Naive thymus-derived CD4-positive, alpha-beta T cell (primary cell): Measurements from ENCODE around the gene KDM4C. TPM values are rescaled to one million over a fixed set of nuclear protein-coding genes. Genes with fewer than 3 reads are reported as not detected.

Experiments used
- ATAC-seq: fragments of 150-1000 bp; cut with Tn5 transposase; 2 replicates; pipeline ENCODE4 v1.10.0; 2021; ENCODE audit warnings: mild to moderate bottlenecking, moderate library complexity
- CTCF ChIA-PET: fragments of 350-600 bp; sonication (Branson Sonifier 250); formaldehyde crosslinking; loops from one replicate; lab custom pipeline; 2021; ENCODE audit warnings: antibody characterized with exemption; lab: Charles Lee
- POLR2A ChIA-PET: fragments of 350-600 bp; sonication (Branson Sonifier 250); formaldehyde crosslinking; loops from one replicate; lab custom pipeline; 2021; ENCODE audit warnings: antibody characterized with exemption, inconsistent platforms; lab: Charles Lee
- DNase-seq, 9 donors: peaks; one replicate each; pipeline versions ENCODE4 v3.0.0 to v3.0.0-alpha.2; 2020 to 2022; ENCODE audit warnings: mixed read lengths in 1 of 9
- H3K27ac ChIP-seq: one replicate; pipeline ENCODE4 v1.7.0; 2013; ENCODE audit warnings: mild to moderate bottlenecking, low read depth, low read length, moderate library complexity
- H3K27me3 ChIP-seq, 2 donors: one replicate each; pipeline ENCODE4 v1.7.0; 2013; ENCODE audit warnings: low read length in 2 of 2, mild to moderate bottlenecking in 2 of 2, moderate library complexity in 2 of 2; ENCODE audit not compliant: control insufficient read depth in 2 of 2, insufficient read depth in 2 of 2
- H3K36me3 ChIP-seq, 3 experiments: 1 replicate in 2 of 3; 2 replicates in 1 of 3; pipeline ENCODE4 v1.7.0; 2013; ENCODE audit warnings: low read length in 3 of 3, mild to moderate bottlenecking in 3 of 3, moderate library complexity in 1 of 3; ENCODE audit not compliant: insufficient read depth in 3 of 3, control insufficient read depth in 2 of 3
- H3K4me1 ChIP-seq, 2 donors: one replicate each; pipeline ENCODE4 v1.7.0; 2013; ENCODE audit warnings: low read length in 2 of 2, mild to moderate bottlenecking in 2 of 2, moderate library complexity in 1 of 2; ENCODE audit not compliant: control insufficient read depth in 2 of 2, insufficient read depth in 2 of 2
- H3K4me3 ChIP-seq: 2 replicates; pipeline ENCODE4 v1.7.0; 2013; ENCODE audit warnings: mild to moderate bottlenecking, low read length
- H3K9me3 ChIP-seq, 3 experiments: 1 replicate in 2 of 3; 2 replicates in 1 of 3; pipeline ENCODE4 v1.7.0; 2013; ENCODE audit warnings: low read length in 3 of 3; ENCODE audit not compliant: control insufficient read depth in 2 of 3
- H3K27ac Mint-ChIP-seq, 9 donors: one replicate each; pipeline ENCODE4 v1.8.0; 2020 to 2022; ENCODE audit warnings: mixed read lengths in 9 of 9, mild to moderate bottlenecking in 8 of 9, moderate library complexity in 5 of 9, inconsistent platforms in 2 of 9
- H3K27me3 Mint-ChIP-seq, 5 donors: one replicate each; pipeline ENCODE4 v1.8.0; 2021 to 2022; ENCODE audit warnings: mixed read lengths in 5 of 5, mild to moderate bottlenecking in 1 of 5
- H3K36me3 Mint-ChIP-seq, 5 donors: one replicate each; pipeline ENCODE4 v1.8.0; 2020 to 2022; ENCODE audit warnings: mixed read lengths in 5 of 5, mild to moderate bottlenecking in 3 of 5, inconsistent platforms in 1 of 5
- H3K4me1 Mint-ChIP-seq, 7 donors: one replicate each; pipeline ENCODE4 v1.8.0; 2020 to 2022; ENCODE audit warnings: mixed read lengths in 7 of 7, mild to moderate bottlenecking in 3 of 7, inconsistent platforms in 1 of 7
- H3K4me3 Mint-ChIP-seq, 10 donors: one replicate each; pipeline ENCODE4 v1.8.0; 2020 to 2022; ENCODE audit warnings: mild to moderate bottlenecking in 10 of 10, mixed read lengths in 10 of 10, moderate library complexity in 6 of 10, inconsistent platforms in 2 of 10
- H3K9me3 Mint-ChIP-seq, 11 donors: one replicate each; pipeline ENCODE4 v1.8.0; 2020 to 2022; ENCODE audit warnings: mixed read lengths in 11 of 11, mild to moderate bottlenecking in 4 of 11, inconsistent platforms in 1 of 11, moderate library complexity in 1 of 11
- intact Hi-C, 2 donors: fragments of 100-400 bp; cut with micrococcal nuclease; formaldehyde crosslinking; loops; one replicate each; pipeline ENCODE4 v1.15.1; 2023
- polyA plus RNA-seq, 2 donors: library from polyadenylated mRNA; unstranded; fragments of 300-500 nt; fragmentation: Illumina TruSeq; gene quantifications; one replicate each; pipeline ENCODE4 v1.2.3, GENCODE V29; 2021
- total RNA-seq, 6 experiments: library from RNA in 5 of 6; stranded (reverse) in 5 of 6; gene quantifications; 1 replicate in 5 of 6; 2 replicates in 1 of 6; pipeline ENCODE4 v1.2.3 and lab custom pipeline; 2021 to 2026

KDM4C gene
- total and polyA plus RNA-seq, 7 experiments from 2014 or later, result 38.5 to 100 (median 91.3) TPM

DNA sequence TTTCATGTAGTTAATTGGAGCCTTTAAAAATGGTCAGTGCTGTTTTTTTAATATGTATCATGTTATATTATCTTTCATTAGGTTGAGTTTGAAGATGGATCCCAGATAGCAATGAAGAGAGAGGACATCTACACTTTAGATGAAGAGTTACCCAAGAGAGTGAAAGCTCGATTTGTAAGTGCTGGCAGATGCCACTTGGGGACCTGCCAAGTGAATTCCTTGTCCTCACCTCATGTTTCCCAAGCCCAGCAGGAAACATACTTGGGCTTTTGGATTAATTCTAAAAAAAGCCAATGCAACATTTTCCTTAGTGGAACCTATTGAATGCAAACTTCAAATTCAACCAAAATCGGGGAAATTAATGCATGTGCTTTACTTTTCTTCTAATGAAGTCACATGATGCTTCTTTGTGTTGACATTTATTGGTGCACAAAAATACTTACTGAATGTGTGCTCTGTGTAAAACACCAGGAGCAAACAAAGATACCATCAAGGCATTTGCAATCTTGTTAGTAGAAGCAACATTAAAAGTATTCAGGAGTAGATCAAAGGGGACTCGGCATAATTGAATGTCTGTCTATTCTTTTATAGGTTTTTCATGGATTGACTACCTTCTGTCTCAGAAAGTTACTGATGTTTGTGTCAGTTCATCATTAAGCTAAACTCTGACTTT is 412.1 kb downstream of the KDM4C start:
- no peak for ATAC-seq
- Mint-ChIP-seq H3K27ac (peak overlapping the region in 3 of 9 donors; percentile 1 to 21 (median 8)), H3K27me3 (no peaks in the 10 kb centered on the region), H3K9me3 (peaks cover 0 to 5% (median 0%) of the 10 kb centered on the region in 11 donors), H3K4me3 (no peak overlapping the region), H3K4me1 (peaks cover 0 to 18% (median 0%) of the 10 kb centered on the region in 7 donors), H3K36me3 (peaks cover 27 to 78% (median 51%) of the 10 kb centered on the region in 5 donors)
- Histone ChIP-seq H3K27me3 (no peaks in the 10 kb centered on the region), H3K4me1 (no peaks in the 10 kb centered on the region), H3K36me3 (peaks cover 0 to 71% (median 4%) of the 10 kb centered on the region in 3 experiments), H3K4me3 (no peak overlapping the region), H3K27ac (no peak overlapping the region), H3K9me3 (no peaks in the 10 kb centered on the region)
- intact Hi-C loops, result no loop called here
- DNase-seq, result no peak
- POLR2A ChIA-PET, result no interaction called here
- CTCF ChIA-PET, result no interaction called here

DNA sequence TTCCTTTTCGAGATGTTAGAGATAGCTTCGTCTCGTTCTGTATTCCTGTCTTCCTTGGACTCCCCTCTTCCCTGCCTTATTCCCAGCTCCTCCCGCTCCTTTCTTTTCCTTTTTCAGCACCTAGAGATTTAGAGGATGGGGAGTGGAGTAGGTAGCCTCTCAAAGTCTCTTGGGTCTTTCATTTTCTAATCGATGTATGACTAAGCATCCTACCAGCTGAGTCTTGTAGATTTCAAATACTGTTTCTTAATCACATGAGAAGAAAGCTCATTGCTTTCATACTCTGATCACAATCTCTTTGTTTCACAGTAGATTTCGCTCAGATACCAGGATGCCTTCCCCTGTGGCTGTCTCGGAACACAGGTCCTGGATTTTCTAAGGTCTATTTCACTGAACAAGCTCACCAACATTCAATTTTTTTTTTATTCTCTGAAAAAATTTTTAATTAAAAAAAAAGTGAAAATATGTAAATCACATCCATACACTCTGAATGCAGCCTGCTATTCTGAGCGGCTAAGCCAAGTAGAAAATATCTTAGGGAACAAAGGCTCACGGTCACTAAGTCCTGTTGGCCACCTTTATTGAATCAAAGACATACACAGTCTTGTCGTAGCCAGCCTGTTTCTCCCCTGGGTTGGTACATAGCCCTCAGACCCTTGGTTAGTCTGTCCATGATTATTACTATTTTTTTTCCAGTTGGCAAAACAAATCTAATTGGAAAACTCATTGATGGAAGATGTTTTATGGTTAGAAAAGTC is 413.8 kb downstream of the KDM4C start:
- H3K4me1 Mint-ChIP-seq, result peaks cover 0 to 19% (median 0%) of the 10 kb centered on the region in 7 donors
- no peaks in the 10 kb centered on the region for H3K27me3 Mint-ChIP-seq
- no peak overlapping the region for H3K4me3 ChIP-seq
- ATAC-seq, result no peak
- CTCF ChIA-PET, result no interaction called here
- peaks cover 0 to 5% (median 0%) of the 10 kb centered on the region in 11 donors for H3K9me3 Mint-ChIP-seq
- peaks cover 16 to 78% (median 52%) of the 10 kb centered on the region in 5 donors for H3K36me3 Mint-ChIP-seq
- H3K36me3 ChIP-seq, result peaks cover 0 to 64% (median 4%) of the 10 kb centered on the region in 3 experiments
- no peak overlapping the region for H3K27ac ChIP-seq
- H3K9me3 ChIP-seq, result no peaks in the 10 kb centered on the region
- no peak for DNase-seq
- peak overlapping the region in 3 of 9 donors; percentile 48 to 90 (median 53) for H3K27ac Mint-ChIP-seq
- no peaks in the 10 kb centered on the region for H3K27me3 ChIP-seq
- H3K4me3 Mint-ChIP-seq, result no peak overlapping the region
- no peaks in the 10 kb centered on the region for H3K4me1 ChIP-seq
- POLR2A ChIA-PET, result no interaction called here
- intact Hi-C loops, result no loop called here

DNA sequence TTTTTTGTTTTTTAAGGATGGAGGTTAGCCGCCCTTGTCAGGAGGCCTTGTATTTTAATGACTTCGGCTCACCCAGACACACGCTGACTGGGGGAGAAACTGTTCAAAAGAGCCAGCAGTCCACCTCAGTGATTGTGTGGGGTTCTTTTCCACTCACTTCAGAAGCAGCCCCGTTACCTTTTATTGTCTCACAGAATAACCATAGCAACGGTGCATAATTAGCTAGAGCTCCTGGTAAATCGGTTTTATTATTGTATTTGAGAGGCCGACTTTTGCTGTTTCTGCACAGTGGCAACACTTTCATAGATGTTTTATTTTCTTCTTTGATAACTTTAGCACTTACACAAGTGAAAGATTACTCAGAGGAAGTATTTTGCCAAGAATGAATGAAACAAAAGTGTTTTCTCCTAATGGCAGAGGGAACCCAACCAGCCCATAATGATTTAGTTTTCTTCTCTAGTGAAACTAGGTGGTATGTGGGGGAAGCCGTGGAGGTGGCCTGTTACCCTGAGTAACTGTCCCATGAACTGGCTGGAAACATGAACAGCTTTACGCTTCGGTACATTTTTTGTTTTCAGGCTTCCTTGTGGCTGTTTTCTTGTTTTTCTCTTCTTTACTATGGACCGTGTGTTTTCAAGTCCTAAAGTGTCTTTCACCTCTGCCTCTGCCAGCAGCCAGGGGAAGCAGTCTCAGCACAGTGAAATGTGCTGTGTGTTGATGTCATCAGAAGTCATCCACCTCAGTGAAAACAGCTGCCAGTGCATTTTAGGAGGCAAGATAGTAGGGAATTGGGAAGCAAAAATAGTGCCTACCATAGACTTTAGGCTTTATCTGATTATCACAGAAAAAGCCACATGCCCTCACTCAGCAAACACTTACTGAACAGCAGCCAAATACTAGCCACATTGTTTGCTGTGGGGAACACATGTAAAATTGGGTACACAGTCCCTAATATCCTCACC is 414.7 kb downstream of the KDM4C start:
- no peak overlapping the region for H3K4me3 Mint-ChIP-seq
- peaks cover 0 to 5% (median 0%) of the 10 kb centered on the region in 11 donors for H3K9me3 Mint-ChIP-seq
- ATAC-seq (no peak), DNase-seq (no peak)
- ChIA-PET POLR2A (no interaction called here), CTCF (no interaction called here)
- Histone ChIP-seq H3K36me3 (peaks cover 0 to 59% (median 2%) of the 10 kb centered on the region in 3 experiments), H3K27me3 (no peaks in the 10 kb centered on the region), H3K27ac (no peak overlapping the region), H3K9me3 (no peaks in the 10 kb centered on the region), H3K4me3 (no peak overlapping the region), H3K4me1 (no peaks in the 10 kb centered on the region)
- peaks cover 0 to 19% (median 0%) of the 10 kb centered on the region in 7 donors for H3K4me1 Mint-ChIP-seq
- no peaks in the 10 kb centered on the region for H3K27me3 Mint-ChIP-seq
- peak overlapping the region in 2 of 9 donors; percentile 53 to 76 for H3K27ac Mint-ChIP-seq
- peaks cover 16 to 81% (median 52%) of the 10 kb centered on the region in 5 donors for H3K36me3 Mint-ChIP-seq
- intact Hi-C loops, result no loop called here

GRCh38 chr9:7173139-7173538 is 415.4 kb downstream of the KDM4C start:
- Mint-ChIP-seq H3K4me1 (peaks cover 0 to 22% (median 0%) of the 10 kb centered on the region in 7 donors), H3K27me3 (no peaks in the 10 kb centered on the region)

DNA sequence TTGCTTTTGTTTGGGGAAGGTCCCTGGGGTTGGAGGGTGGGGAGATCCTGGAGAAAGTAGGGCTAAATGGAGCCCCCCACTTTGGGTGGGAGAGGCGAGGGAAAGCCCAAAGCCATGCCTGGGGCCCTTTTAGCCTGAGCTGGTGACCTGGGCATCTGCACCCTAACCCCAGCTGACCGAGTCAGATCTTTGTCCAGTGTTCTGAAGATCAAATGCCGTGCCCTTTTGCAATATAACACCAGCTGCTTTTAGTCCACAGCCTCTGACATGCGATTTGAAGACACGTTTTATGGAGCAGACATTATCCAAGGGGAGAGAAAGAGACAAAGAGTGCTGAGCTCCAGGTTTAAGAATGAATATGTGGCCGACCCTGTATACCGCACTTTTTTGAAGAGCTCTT is 416.5 kb downstream of the KDM4C start:
- ChIA-PET CTCF (interaction anchor here (0.6 kb wide), 1 partner anchor 155 kb away, joined by 3 read pairs; no protein-coding TSS in a partner anchor), POLR2A (no interaction called here)
- H3K27ac Mint-ChIP-seq, result peak overlapping the region in 3 of 9 donors; percentile 9 to 30 (median 11)
- no peaks in the 10 kb centered on the region for H3K27me3 ChIP-seq
- no peaks in the 10 kb centered on the region for H3K27me3 Mint-ChIP-seq
- peaks cover 0 to 6% (median 0%) of the 10 kb centered on the region in 11 donors for H3K9me3 Mint-ChIP-seq
- no peaks in the 10 kb centered on the region for H3K4me1 ChIP-seq
- DNase-seq (no peak), ATAC-seq (no peak)
- intact Hi-C loops, result no loop called here
- H3K4me1 Mint-ChIP-seq, result peaks cover 0 to 29% (median 0%) of the 10 kb centered on the region in 7 donors
- H3K4me3 Mint-ChIP-seq, result no peak overlapping the region
- peaks cover 0 to 52% (median 0%) of the 10 kb centered on the region in 3 experiments for H3K36me3 ChIP-seq
- no peak overlapping the region for H3K27ac ChIP-seq
- H3K4me3 ChIP-seq, result no peak overlapping the region
- no peaks in the 10 kb centered on the region for H3K9me3 ChIP-seq
- H3K36me3 Mint-ChIP-seq, result peaks cover 26 to 91% (median 62%) of the 10 kb centered on the region in 5 donors

More at GRCh38 chr9:7173139-7173538, 415.4 kb downstream of the KDM4C start:
- peak overlapping the region in 7 of 9 donors; percentile 9 to 67 (median 18) for H3K27ac Mint-ChIP-seq
- H3K9me3 ChIP-seq, result no peaks in the 10 kb centered on the region
- ATAC-seq, result no peak
- no peaks in the 10 kb centered on the region for H3K4me1 ChIP-seq
- H3K36me3 ChIP-seq, result peaks cover 0 to 53% (median 0%) of the 10 kb centered on the region in 3 experiments
- CTCF ChIA-PET, result no interaction called here
- no peaks in the 10 kb centered on the region for H3K27me3 ChIP-seq
- H3K4me3 ChIP-seq, result no peak overlapping the region
- intact Hi-C loops, result no loop called here
- H3K27ac ChIP-seq, result no peak overlapping the region
- no peak overlapping the region for H3K4me3 Mint-ChIP-seq
- no peak for DNase-seq
- POLR2A ChIA-PET, result no interaction called here
- peaks cover 0 to 5% (median 0%) of the 10 kb centered on the region in 11 donors for H3K9me3 Mint-ChIP-seq
- peaks cover 20 to 84% (median 57%) of the 10 kb centered on the region in 5 donors for H3K36me3 Mint-ChIP-seq

DNA sequence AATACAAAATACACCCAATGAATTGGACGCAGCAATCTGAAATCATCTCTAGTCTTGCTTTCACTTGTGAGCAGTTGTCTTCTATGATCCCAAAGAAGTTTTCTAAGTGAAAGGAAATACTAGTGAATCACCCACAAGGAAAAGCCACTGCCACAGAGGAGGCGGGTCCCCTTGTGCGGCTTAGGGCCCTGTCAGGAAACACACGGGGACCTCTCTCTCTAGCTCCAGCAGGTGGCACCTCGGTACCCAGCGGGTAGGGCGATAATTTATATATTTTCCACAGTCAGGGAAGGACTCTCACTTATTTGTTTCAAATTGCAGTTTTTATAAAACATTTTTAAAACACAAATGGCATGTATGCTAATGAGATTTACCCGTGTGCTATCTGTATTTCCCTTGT is 417.1 kb downstream of the KDM4C start:
- Histone ChIP-seq H3K4me3 (no peak overlapping the region), H3K27me3 (no peaks in the 10 kb centered on the region), H3K36me3 (peaks cover 0 to 46% (median 0%) of the 10 kb centered on the region in 3 experiments), H3K4me1 (no peaks in the 10 kb centered on the region), H3K27ac (no peak overlapping the region), H3K9me3 (no peaks in the 10 kb centered on the region)
- H3K27ac Mint-ChIP-seq, result no peak overlapping the region
- intact Hi-C loops, result no loop called here
- H3K9me3 Mint-ChIP-seq, result peaks cover 0 to 8% (median 2%) of the 10 kb centered on the region in 11 donors
- peaks cover 0 to 29% (median 0%) of the 10 kb centered on the region in 7 donors for H3K4me1 Mint-ChIP-seq
- H3K27me3 Mint-ChIP-seq, result no peaks in the 10 kb centered on the region
- no peak overlapping the region for H3K4me3 Mint-ChIP-seq
- H3K36me3 Mint-ChIP-seq, result peaks cover 30 to 91% (median 61%) of the 10 kb centered on the region in 5 donors
- ATAC-seq, result no peak
- DNase-seq, result no peak
- POLR2A ChIA-PET, result no interaction called here
- CTCF ChIA-PET, result interaction anchor here (0.6 kb wide), 1 partner anchor 155 kb away, joined by 3 read pairs; no protein-coding TSS in a partner anchor
